ENCODE measurements around the gene TUBG2.

TUBG2 gene

GRCh38 chr17:42695500-42695899 is 36.4 kb downstream of the TUBG2 start:
- no peak for DNase-seq (ENCODE audit: low read depth in 1 of 2, low spot score in 1 of 2)

- no peak for DNase-seq (ENCODE audit: low read depth in 1 of 2, low spot score in 1 of 2)
Observed at GRCh38 chr17:42697108-42697811, 38.2 kb downstream of the TUBG2 start.

GRCh38 chr17:42698736-42699414 is 39.8 kb downstream of the TUBG2 start:
- no peak for DNase-seq (ENCODE audit: low read depth in 1 of 2, low spot score in 1 of 2)

- DNase-seq (ENCODE audit: low read depth in 1 of 2, low spot score in 1 of 2) = no peak
Observed at GRCh38 chr17:42699415-42699740, 40.3 kb downstream of the TUBG2 start.

- DNase-seq (ENCODE audit: low read depth in 1 of 2, low spot score in 1 of 2) = no peak
Observed at GRCh38 chr17:42700586-42701289, 41.7 kb downstream of the TUBG2 start.

- DNase-seq (ENCODE audit: low read depth in 1 of 2, low spot score in 1 of 2) = no peak
Observed at GRCh38 chr17:42702446-42702845, 43.4 kb downstream of the TUBG2 start.

GRCh38 chr17:42704490-42704836 is 45.4 kb downstream of the TUBG2 start:
- DNase-seq (ENCODE audit: low read depth in 1 of 2, low spot score in 1 of 2) = no peak

- DNase-seq (ENCODE audit: low read depth in 1 of 2, low spot score in 1 of 2) = no peak
Observed at GRCh38 chr17:42704837-42705494, 45.9 kb downstream of the TUBG2 start.

GRCh38 chr17:42706732-42707131 is 47.6 kb downstream of the TUBG2 start:
- DNase-seq (ENCODE audit: low read depth in 1 of 2, low spot score in 1 of 2) = peak in 1 of 2 donors; percentile 18

GRCh38 chr17:42708588-42708987 is 49.5 kb downstream of the TUBG2 start:
- no peak for DNase-seq (ENCODE audit: low read depth in 1 of 2, low spot score in 1 of 2)

GRCh38 chr17:42709561-42709960 is 50.5 kb downstream of the TUBG2 start:
- DNase-seq (ENCODE audit: low read depth in 1 of 2, low spot score in 1 of 2) = no peak
